Astrocyte (in vitro differentiated cells and primary cell): Measurements from ENCODE around the gene KANK2. TPM values are rescaled to one million over a fixed set of nuclear protein-coding genes. Genes with fewer than 3 reads are reported as not detected.

Source experiments
- DNase-seq: peaks from one replicate; pipeline ENCODE4 v3.0.0-alpha.2; 2010; ENCODE audit warnings: low read depth
- FAIRE-seq: peaks from 2 replicates; lab custom pipeline; 2011; peaks lifted over from hg19 to GRCh38; lab: Jason Lieb, UNC
- H2AFZ ChIP-seq: 2 replicates; pipeline ENCODE4 v1.6.0; 2012; ENCODE audit warnings: low read depth, low read length, inconsistent platforms
- H3K27ac ChIP-seq: 2 replicates; pipeline ENCODE4 v1.5.1; 2011; ENCODE audit warnings: low read depth, low read length, inconsistent platforms
- H3K27me3 ChIP-seq: 2 replicates; pipeline ENCODE4 v1.6.0; 2011; ENCODE audit warnings: low read length, inconsistent platforms; ENCODE audit not compliant: insufficient read depth
- H3K36me3 ChIP-seq: 2 replicates; pipeline ENCODE4 v1.5.1; 2011; ENCODE audit warnings: low read length, inconsistent platforms; ENCODE audit not compliant: insufficient read depth
- H3K4me1 ChIP-seq: 2 replicates; pipeline ENCODE4 v1.5.1; 2011; ENCODE audit warnings: low read length, inconsistent platforms; ENCODE audit not compliant: insufficient read depth
- H3K4me2 ChIP-seq: 2 replicates; pipeline ENCODE4 v1.6.0; 2012; ENCODE audit warnings: low read length, inconsistent platforms
- H3K4me3 ChIP-seq: 2 replicates; pipeline ENCODE4 v1.5.1; 2011; ENCODE audit warnings: low read depth, mild to moderate bottlenecking, low read length, inconsistent platforms; ENCODE audit not compliant: insufficient read depth
- H3K79me2 ChIP-seq: 2 replicates; pipeline ENCODE4 v1.6.0; 2012; ENCODE audit warnings: mild to moderate bottlenecking, low read length, inconsistent platforms; ENCODE audit not compliant: insufficient read depth
- H3K9ac ChIP-seq: 2 replicates; pipeline ENCODE4 v1.6.0; 2012; ENCODE audit warnings: mild to moderate bottlenecking, low read length, inconsistent platforms
- H3K9me3 ChIP-seq: 2 replicates; pipeline ENCODE4 v1.5.1; 2012; ENCODE audit warnings: low read depth, mild to moderate bottlenecking, low read length, inconsistent platforms; ENCODE audit not compliant: insufficient read depth
- H4K20me1 ChIP-seq: 2 replicates; pipeline ENCODE4 v1.6.0; 2012; ENCODE audit warnings: low read length, inconsistent platforms; ENCODE audit not compliant: insufficient read depth
- H3K27ac Mint-ChIP-seq: one replicate; pipeline ENCODE4 v1.8.0; 2021; ENCODE audit warnings: mild to moderate bottlenecking, mixed read lengths; ENCODE audit not compliant: unreplicated experiment
- H3K27me3 Mint-ChIP-seq: one replicate; pipeline ENCODE4 v1.8.0; 2021; ENCODE audit warnings: low read depth, mixed read lengths; ENCODE audit not compliant: unreplicated experiment
- H3K36me3 Mint-ChIP-seq: one replicate; pipeline ENCODE4 v1.8.0; 2021; ENCODE audit warnings: low read depth, mixed read lengths; ENCODE audit not compliant: unreplicated experiment
- H3K4me1 Mint-ChIP-seq: one replicate; pipeline ENCODE4 v1.8.0; 2021; ENCODE audit warnings: low read depth, mixed read lengths; ENCODE audit not compliant: unreplicated experiment
- H3K4me3 Mint-ChIP-seq: one replicate; pipeline ENCODE4 v1.8.0; 2021; ENCODE audit warnings: mild to moderate bottlenecking, moderate library complexity, mixed read lengths; ENCODE audit not compliant: unreplicated experiment
- H3K9me3 Mint-ChIP-seq: one replicate; pipeline ENCODE4 v1.8.0; 2021; ENCODE audit warnings: mild to moderate bottlenecking, mixed read lengths; ENCODE audit not compliant: unreplicated experiment
- CTCF ChIP-seq: IDR thresholded peaks from 2 replicates; pipeline ENCODE4 v1.5.1; 2011; ENCODE audit warnings: low read depth, mild to moderate bottlenecking, inconsistent platforms, low read length, moderate library complexity; ENCODE audit not compliant: insufficient read depth
- EZH2 ChIP-seq: IDR thresholded peaks from 2 replicates; pipeline ENCODE4 v1.6.1; 2012; ENCODE audit warnings: mild to moderate bottlenecking, low read length, inconsistent platforms; ENCODE audit not compliant: insufficient read depth
- total RNA-seq: library from RNA; stranded (reverse); gene quantifications from 2 replicates; pipeline ENCODE4 v1.2.1, GENCODE V29; 2021

Gene KANK2
- total RNA-seq, 1 donor from 2014 or later: 50.3 TPM

DNA sequence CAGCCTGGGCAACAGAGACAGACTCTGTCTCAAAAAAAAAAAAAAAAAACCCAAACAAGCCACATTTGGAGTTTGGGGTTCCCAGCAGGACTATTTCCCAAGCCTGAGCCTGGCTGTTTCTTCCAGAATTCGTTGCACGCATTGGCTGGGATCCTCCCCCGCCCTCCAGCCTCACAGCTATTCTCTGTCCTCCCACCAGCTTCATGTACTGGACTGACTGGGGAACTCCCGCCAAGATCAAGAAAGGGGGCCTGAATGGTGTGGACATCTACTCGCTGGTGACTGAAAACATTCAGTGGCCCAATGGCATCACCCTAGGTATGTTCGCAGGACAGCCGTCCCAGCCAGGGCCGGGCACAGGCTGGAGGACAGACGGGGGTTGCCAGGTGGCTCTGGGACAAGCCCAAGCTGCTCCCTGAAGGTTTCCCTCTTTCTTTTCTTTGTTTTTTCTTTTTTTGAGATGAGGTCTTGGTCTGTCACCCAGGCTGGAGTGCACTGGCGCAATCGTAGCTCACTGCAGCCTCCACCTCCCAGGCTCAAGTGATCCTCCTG, 81.4 kb downstream of the KANK2 start:
- H3K4me3 Mint-ChIP-seq: no peak overlapping the region
- H3K9ac ChIP-seq: no peak overlapping the region
- peaks cover 85% of the 10 kb centered on the region for H4K20me1 ChIP-seq
- H3K9me3 Mint-ChIP-seq: no peaks in the 10 kb centered on the region
- peaks cover 13% of the 10 kb centered on the region for H3K79me2 ChIP-seq
- H2AFZ ChIP-seq: no peak overlapping the region
- H3K4me1 ChIP-seq: no peaks in the 10 kb centered on the region
- peaks cover 24% of the 10 kb centered on the region for H3K36me3 Mint-ChIP-seq
- no peak overlapping the region for H3K27ac Mint-ChIP-seq
- no peak for DNase-seq
- no peaks in the 10 kb centered on the region for H3K27me3 ChIP-seq
- no peak for FAIRE-seq
- H3K27ac ChIP-seq: no peak overlapping the region
- no peaks in the 10 kb centered on the region for H3K9me3 ChIP-seq
- H3K4me2 ChIP-seq: no peak overlapping the region
- H3K4me3 ChIP-seq: no peak overlapping the region
- peaks cover under 1% of the 10 kb centered on the region for H3K4me1 Mint-ChIP-seq
- H3K27me3 Mint-ChIP-seq: no peaks in the 10 kb centered on the region
- TF ChIP-seq CTCF (no peak), EZH2 (no peak)
- peaks cover 63% of the 10 kb centered on the region for H3K36me3 ChIP-seq

- H3K79me2 ChIP-seq: peaks cover 13% of the 10 kb centered on the region
- Mint-ChIP-seq H3K9me3 (no peaks in the 10 kb centered on the region), H3K4me1 (no peaks in the 10 kb centered on the region), H3K36me3 (peaks cover 20% of the 10 kb centered on the region), H3K27ac (no peak overlapping the region), H3K4me3 (no peak overlapping the region), H3K27me3 (no peaks in the 10 kb centered on the region)
- no peaks in the 10 kb centered on the region for H3K4me1 ChIP-seq
- no peak overlapping the region for H3K27ac ChIP-seq
- H4K20me1 ChIP-seq: peaks cover 83% of the 10 kb centered on the region
- FAIRE-seq: no peak
- TF ChIP-seq EZH2 (no peak), CTCF (no peak)
- H2AFZ ChIP-seq: no peak overlapping the region
- peaks cover 58% of the 10 kb centered on the region for H3K36me3 ChIP-seq
- no peak for DNase-seq
- no peaks in the 10 kb centered on the region for H3K9me3 ChIP-seq
- H3K27me3 ChIP-seq: no peaks in the 10 kb centered on the region
- H3K4me3 ChIP-seq: no peak overlapping the region
- no peak overlapping the region for H3K9ac ChIP-seq
- H3K4me2 ChIP-seq: no peak overlapping the region
These were observed 82.3 kb downstream of the KANK2 start for GRCh38 chr19:11115042-11115441.

Other genes starting within 250 kb of the KANK2 start
- gene SMARCA4, start 236.5 kb downstream of the KANK2 start, total RNA-seq: 137 and 159 TPM in 2 replicates
- gene LDLR, start 108.1 kb downstream of the KANK2 start, total RNA-seq: 120 and 153 TPM in 2 replicates
- gene SPC24, start 41.8 kb downstream of the KANK2 start, total RNA-seq: 2.0 and 3.2 TPM in 2 replicates
- gene ANGPTL8, start 42.1 kb upstream of the KANK2 start, total RNA-seq: not detected in 2 replicates
- gene DOCK6, start 65.0 kb upstream of the KANK2 start, total RNA-seq: 38.3 and 48.2 TPM in 2 replicates
- gene TSPAN16, start 98.6 kb upstream of the KANK2 start, total RNA-seq: not detected in 2 replicates
- 8.0 and 14.4 TPM in 2 replicates for gene RAB3D, start 142.1 kb upstream of the KANK2 start, total RNA-seq
- 45.0 and 46.0 TPM in 2 replicates for gene TMEM205, start 148.7 kb upstream of the KANK2 start, total RNA-seq
- 11.8 and 14.8 TPM in 2 replicates for gene CCDC159, start 149.0 kb upstream of the KANK2 start, total RNA-seq
- 37.8 and 46.6 TPM in 2 replicates for gene PLPPR2, start 157.9 kb upstream of the KANK2 start, total RNA-seq
- 1.7 and 1.8 TPM in 2 replicates for gene SWSAP1, start 177.1 kb upstream of the KANK2 start, total RNA-seq
- 4.4 and 4.7 TPM in 2 replicates for gene EPOR, start 186.8 kb upstream of the KANK2 start, total RNA-seq
- gene RGL3, start 221.8 kb upstream of the KANK2 start, total RNA-seq: 1.3 and 3.6 TPM in 2 replicates
- gene ODAD3, start 237.6 kb upstream of the KANK2 start, total RNA-seq: 0.62 and 0.66 TPM in 2 replicates
- 405 and 431 TPM in 2 replicates for gene PRKCSH, start 238.1 kb upstream of the KANK2 start, total RNA-seq